ENCODE data around the gene RHAG.
A peak's percentile ranks its signal among the peaks of the same experiment; 100 is the strongest.
"Not testable (repeated sequence)": the region's sequence is repeated elsewhere in the genome, so short reads cannot be mapped to it uniquely, and the experiment has no call there.

RHAG gene

DNA sequence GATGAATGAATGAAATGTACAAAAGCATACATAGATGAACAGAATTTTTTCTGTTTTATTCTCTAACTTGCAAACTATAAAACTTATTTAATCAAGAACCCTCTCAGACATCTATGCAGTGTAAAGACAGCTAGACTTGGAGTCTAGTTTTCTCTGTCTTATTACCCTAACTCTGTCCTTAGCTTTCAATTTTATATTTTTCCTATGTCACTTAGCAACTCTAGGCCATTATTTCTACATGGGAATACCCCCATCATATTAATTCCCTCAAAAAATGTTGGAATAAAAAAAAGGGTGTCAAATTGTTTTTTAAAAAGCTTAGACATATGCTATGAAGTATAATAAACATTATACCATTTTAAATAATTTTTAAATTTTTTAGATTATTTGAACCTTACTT lies 1.2 kb downstream of the RHAG start:
- no peak for FAIRE-seq

DNA sequence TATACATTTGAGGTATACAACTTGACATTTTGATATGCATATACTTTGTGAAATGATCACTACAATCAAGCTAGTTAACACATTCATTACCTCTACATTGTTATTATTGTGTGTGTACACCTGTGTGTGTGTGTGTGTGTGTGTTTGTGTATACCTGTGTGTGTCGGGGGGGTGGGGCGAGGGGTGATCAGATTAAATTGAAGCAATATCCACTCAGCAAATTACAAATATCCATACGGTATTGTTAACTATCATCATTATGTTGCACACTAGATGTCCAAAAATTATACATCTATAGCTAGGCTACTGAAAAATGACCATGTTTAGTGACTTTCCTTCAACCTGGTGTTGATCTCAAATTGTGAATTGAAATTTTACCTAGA lies 1.8 kb downstream of the RHAG start:
- FAIRE-seq: peak; percentile 45

DNA sequence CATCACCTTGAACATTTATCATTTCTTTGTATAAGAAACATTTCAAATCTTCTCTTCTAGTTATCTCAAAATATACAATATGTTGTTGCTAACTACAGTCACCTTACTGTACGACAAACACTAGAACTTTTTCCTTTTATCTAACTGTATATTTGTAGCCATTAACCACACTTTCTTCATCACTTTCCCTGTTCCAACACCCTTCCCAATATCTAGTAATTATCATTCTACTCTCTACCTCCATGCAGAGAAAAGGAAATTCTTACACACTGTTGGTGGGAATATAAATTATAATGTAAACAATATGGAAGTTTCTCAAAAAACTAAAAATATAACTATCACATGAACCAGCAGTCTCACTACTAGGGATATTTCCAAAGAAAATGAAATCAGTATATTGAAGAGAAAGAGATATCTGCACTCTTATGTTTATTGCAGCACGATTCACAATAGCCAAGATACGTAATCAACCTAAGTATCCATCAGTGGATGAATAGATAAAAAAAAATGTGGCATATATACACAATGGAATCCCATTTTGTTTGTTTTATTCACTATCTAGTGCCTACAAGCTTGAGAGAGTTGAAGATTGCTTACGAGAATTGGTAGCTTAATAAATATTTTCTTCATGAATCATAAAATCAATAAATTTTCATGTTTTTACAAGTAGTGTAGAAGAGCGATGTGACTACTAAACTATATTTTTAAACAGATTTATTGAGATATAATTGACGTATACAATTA lies 2.4 kb downstream of the RHAG start:
- FAIRE-seq: no peak

DNA sequence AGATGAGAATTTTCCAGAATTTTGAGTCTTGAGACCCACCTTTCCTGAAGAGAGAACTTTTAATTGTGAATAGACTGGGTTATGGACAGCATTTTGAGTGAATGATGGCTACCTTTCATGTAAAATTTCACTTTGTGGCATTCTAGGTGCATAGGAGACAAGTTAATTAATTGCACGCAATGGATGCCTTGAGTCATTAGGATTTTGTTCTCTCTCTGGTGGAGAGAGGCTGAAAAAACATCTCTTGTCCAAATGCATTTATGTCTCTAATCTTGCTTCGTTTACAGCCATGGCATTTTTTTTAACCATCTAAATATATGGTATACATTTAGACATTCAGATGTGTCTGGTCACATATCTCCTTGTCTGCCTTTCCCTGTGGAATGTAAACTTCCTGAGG lies 3.1 kb downstream of the RHAG start:
- no peak for FAIRE-seq

DNA sequence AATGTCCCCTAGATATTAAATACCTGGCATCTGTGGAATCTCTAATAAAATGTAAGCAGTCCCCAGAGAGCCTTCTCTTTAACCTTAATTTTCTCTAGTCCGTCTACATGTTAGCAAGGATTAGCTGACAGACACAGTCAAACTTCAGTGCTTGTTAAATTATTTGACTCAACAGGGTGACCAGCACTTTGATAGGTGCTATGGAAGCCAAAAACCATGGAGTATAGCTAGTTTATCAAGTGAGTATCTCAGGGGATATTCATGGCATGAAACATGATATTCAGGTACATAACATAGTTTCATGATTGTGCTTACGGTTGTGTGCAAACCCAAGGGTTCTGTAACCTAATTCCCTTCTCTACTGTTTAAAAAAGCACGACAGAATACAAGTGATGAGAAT lies 3.9 kb downstream of the RHAG start:
- no peak for FAIRE-seq

GRCh38 chr6:49629485-49630088 lies 7.1 kb downstream of the RHAG start:
- FAIRE-seq: not testable (repeated sequence)

GRCh38 chr6:49626811-49627210 lies 9.8 kb downstream of the RHAG start:
- FAIRE-seq: no peak

- FAIRE-seq: no peak
Observed at GRCh38 chr6:49618257-49618656, 18.4 kb downstream of the RHAG start.

DNA sequence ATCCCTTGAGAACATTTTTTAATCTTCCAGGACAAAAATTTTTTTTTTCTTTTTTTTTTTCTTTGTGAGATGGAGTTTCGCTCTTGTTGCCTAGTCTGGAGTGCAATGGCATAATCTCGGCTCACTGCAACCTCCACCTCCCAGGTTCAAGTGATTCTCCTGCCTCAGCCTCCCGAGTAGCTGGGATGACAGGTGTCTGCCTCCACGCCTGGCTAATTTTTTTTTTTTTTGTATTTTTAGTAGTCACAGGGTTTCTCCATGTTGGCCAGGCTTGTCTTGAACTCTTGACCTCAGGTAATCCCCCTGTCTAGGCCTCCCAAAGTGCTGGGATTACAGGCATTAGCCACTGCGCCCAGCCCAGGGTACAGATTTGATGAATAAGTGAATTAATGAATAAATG lies 22.5 kb downstream of the RHAG start:
- FAIRE-seq: not testable (repeated sequence)

DNA sequence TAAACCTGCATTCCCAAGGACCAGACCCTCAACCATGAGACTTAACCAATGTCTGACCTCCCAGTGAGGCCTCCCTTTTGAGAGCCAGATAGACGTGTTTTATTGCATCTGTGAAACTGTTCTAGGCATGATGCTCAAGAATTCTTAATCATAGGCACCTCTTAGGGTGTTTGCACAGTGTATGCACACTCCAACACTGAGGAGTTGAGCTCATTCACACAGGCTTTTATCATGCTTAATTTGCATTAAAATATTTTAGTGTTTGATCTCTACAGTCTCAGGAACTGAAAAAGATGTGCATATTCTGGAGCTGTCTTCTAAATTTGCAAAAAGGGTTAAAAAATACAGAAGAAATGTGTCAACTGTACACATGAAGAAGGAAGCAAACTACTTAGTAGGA lies 27.4 kb downstream of the RHAG start:
- FAIRE-seq: no peak

DNA sequence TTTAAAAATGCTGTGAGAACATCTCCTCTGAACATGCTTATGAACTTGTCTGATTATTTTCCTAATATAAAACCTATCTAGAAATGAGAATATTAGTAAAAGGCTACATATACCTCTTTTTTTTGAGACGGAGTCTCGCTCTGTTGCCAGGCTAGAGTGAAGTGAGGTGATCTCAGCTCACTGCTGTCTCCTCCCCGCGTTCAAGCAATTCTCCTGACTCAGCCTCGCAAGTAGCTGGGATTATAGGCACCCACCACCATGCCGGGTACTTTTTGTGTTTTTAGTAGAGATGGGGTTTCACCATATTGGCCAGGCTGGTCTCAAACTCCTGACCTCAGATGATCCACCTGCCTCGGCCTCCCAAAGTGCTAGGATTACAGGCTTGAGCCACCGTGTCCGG lies 28.4 kb downstream of the RHAG start:
- peak; percentile 71 for FAIRE-seq

DNA sequence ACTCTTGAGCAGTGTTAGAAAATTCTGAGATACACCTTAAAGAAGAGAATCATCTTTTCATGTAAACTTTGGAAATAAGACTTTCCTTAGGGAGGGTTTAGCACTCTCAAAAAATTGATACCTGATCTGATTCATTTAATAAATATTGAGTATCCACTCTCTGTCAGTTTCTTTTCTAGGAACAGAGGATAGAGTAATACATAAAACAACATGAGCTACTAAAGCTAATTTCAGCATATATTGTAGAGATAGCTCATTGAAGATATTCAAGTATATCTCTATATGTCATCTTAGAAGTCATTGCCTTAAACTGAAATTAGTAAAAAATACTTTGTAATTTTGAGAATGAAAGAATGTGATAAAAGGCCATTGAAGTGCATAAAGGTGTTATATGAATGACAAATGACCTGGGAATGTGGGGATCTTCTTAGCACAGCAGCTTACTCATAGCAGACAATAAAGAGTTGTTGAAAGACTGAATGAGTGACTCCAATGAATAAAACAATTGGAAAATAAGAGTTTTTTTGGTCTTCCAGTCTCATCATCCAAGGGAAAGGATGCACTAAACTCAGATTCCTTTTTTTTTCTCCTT lies 29.2 kb downstream of the RHAG start:
- FAIRE-seq: no peak

GRCh38 chr6:49606721-49607390 lies 29.8 kb downstream of the RHAG start:
- peak; percentile 99 for FAIRE-seq

- not testable (repeated sequence) for FAIRE-seq
Observed at GRCh38 chr6:49604080-49604479, 32.6 kb downstream of the RHAG start.

DNA sequence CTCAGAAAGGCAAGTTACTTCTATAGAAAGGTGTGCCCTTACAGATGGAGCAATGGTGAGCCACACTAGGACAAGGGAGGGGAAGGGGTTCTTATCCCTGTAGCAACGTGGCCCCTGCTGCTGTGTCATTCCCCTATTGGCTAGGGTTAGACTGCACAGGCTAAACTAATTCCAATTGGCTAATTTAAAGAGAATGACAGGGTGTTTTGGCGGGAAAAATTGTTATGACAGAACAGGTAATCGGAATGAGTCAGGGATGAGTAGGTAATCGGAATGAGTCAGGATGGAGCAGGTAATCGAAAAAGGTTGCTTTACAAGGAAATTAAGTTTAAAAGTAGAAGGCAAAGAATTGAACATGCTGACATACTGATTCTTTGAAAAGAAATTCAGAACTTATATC lies 49.4 kb downstream of the RHAG start:
- FAIRE-seq: not testable (repeated sequence)

- FAIRE-seq: no peak
Observed at GRCh38 chr6:49582529-49582928, 54.1 kb downstream of the RHAG start.

DNA sequence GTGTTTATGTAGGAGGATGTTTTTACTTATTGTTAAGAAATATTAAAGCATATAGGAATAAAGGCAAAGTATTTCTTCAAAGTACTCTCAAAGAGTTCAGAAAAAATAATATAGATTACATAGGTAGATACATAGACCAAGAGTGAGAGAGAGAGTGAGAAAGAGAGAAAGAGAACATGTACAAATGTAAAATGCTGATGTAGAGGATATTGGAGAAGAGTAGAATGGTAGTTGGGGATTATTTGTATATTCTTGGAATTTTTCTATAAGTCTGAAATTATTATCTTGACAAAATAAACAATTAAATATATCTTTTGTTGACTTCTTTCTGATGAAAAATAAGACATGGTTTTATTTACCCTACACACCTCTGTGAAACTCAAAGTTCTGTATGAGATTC lies 57.0 kb downstream of the RHAG start:
- FAIRE-seq: no peak

- FAIRE-seq: no peak
Observed at GRCh38 chr6:49576618-49577017, 60.0 kb downstream of the RHAG start.

DNA sequence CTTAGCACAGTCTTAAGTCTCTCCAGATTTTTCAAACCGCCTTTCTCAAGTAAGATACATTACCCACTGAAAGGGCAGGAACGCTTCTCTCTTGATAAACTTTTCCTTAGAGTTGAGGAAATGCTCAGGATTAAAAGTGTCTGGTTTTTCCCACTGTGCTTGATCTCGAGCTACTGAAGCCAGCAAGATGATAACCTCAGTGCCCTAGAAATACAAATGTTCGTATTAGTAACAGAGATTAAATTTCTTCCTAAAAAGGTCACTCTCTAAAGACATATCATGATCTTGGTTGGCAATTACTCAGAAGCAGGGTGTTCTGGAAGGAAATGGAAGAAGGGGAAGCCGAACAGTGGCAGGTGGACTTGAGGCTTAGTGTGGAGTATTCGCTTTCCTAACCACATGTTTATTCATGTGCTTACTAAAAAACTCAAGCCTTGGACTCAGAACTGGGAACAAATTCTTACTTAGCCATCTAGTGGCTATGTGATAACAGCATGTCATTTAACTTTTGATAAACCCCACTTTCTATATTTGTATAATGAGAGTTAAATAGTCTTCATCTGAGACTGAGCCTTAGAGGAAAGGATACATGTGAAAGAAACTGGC lies 66.1 kb downstream of the RHAG start:
- no peak for FAIRE-seq

DNA sequence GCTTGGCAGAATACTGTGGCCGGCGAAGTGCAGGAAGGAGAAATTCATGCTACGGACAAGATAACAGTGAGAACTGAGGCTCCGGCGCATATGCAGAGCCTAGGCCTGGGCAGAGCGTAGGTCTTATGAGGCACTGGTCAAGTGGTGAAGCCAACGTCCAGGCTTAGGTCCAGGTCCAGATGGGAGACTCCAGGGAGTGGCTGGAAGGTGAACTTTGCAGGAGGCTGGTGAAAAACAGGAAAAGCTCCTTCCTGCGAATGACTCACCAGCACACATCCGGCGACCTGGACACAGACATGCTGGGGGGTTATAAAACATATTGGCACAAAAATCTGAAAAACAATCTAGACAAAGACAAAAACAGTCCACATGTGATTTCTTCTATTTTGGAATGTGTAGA lies 70.8 kb downstream of the RHAG start:
- no peak for FAIRE-seq

GRCh38 chr6:49565261-49565660 lies 71.4 kb downstream of the RHAG start:
- FAIRE-seq: no peak

GRCh38 chr6:49564552-49564951 lies 72.1 kb downstream of the RHAG start:
- no peak for FAIRE-seq
